ENCODE data around the gene LMCD1. TPM values are rescaled to one million over a fixed set of nuclear protein-coding genes. Genes with fewer than 3 reads are reported as not detected.
"Not testable (repeated sequence)": the region's sequence is repeated elsewhere in the genome, so short reads cannot be mapped to it uniquely, and the experiment has no call there.

Gene LMCD1
- total and polyA plus RNA-seq, 8 donors, result 67.0 to 86.4 (median 79.6) TPM

DNA sequence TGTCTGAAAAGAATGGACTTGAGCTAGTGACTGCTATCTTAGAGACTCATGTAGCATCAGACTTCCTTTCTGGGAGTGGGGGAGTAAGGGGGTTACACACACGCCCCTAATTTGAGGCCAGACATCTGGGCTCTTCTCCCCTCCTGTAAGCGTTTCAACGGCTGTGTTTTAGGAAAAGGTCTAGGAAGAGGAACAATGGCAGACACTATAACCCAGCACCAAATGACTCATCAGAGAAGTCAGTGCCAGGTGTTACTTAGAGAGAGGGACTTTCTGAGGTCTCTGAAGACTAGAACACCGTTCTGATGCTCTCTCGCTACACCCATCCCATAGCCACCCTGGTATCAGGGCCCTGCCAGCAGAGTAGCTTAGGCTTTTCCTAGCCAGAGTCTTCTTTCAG, 77.5 kb downstream of the LMCD1 start:
- Histone ChIP-seq H3K36me3 (peaks cover 0 to 5% of the 10 kb centered on the region in 2 donors), H3K4me3 (no peak overlapping the region), H3K4me1 (peaks cover 3 to 5% of the 10 kb centered on the region in 2 donors), H3K27me3 (no peaks in the 10 kb centered on the region), H3K9me3 (no peaks in the 10 kb centered on the region), H3K27ac (no peak overlapping the region)
- intact Hi-C loops (cut with DNase I), result no loop called here
- ATAC-seq (no peak), DNase-seq (no peak)
- TF ChIP-seq, protein P1, sequence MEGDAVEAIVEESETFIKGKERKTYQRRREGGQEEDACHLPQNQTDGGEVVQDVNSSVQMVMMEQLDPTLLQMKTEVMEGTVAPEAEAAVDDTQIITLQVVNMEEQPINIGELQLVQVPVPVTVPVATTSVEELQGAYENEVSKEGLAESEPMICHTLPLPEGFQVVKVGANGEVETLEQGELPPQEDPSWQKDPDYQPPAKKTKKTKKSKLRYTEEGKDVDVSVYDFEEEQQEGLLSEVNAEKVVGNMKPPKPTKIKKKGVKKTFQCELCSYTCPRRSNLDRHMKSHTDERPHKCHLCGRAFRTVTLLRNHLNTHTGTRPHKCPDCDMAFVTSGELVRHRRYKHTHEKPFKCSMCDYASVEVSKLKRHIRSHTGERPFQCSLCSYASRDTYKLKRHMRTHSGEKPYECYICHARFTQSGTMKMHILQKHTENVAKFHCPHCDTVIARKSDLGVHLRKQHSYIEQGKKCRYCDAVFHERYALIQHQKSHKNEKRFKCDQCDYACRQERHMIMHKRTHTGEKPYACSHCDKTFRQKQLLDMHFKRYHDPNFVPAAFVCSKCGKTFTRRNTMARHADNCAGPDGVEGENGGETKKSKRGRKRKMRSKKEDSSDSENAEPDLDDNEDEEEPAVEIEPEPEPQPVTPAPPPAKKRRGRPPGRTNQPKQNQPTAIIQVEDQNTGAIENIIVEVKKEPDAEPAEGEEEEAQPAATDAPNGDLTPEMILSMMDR (IDR thresholded peaks at IDR 0.05), result no peak

DNA sequence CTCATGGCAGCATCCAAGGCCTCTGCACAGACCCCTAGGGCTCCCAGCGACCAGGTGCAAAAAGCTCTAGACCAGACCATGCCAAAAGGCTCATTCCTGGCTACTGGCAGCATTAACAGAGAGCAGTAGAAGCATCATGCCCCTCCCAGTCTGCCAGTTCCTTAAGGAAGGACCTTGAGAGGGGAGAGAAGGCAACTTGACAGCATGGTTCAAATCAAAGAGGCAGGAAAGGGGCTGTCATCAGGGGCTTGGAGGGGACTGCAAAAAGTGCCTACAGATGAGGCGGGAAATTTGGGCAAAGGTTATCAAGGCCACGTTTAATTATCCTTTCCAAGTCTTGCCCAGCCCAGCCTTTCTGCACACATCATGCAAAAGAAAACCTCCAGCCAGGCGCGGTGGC, 78.3 kb downstream of the LMCD1 start:
- Histone ChIP-seq H3K4me1 (no peaks in the 10 kb centered on the region), H3K4me3 (no peak overlapping the region), H3K27ac (no peak overlapping the region), H3K9me3 (no peaks in the 10 kb centered on the region), H3K36me3 (no peaks in the 10 kb centered on the region), H3K27me3 (no peaks in the 10 kb centered on the region)
- TF ChIP-seq, protein P1 (IDR thresholded peaks at IDR 0.05), result no peak
- intact Hi-C loops (cut with DNase I), result no loop called here
- DNase-seq, result no peak
- no peak for ATAC-seq

DNA sequence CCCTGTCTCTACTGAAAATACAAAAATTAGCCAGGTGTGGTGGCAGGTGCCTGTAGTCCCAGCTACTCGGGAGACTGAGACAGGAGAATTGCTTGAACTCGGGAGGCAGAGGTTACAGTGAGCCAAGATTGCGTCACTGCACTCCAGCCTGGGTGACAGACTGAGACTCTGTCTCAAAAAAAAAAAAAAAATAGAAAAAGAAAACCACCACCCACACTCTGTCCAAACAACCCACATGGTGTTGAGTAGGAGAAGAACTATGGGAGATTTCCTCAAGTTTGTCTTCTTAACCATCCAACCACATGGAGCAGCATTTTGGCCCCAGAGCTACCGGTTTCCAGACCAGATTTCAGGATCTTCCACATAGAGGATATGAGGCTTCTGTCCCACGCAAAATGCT, 78.8 kb downstream of the LMCD1 start:
- ATAC-seq, H3K27ac ChIP-seq, H3K9me3 ChIP-seq: not testable (repeated sequence)

DNA sequence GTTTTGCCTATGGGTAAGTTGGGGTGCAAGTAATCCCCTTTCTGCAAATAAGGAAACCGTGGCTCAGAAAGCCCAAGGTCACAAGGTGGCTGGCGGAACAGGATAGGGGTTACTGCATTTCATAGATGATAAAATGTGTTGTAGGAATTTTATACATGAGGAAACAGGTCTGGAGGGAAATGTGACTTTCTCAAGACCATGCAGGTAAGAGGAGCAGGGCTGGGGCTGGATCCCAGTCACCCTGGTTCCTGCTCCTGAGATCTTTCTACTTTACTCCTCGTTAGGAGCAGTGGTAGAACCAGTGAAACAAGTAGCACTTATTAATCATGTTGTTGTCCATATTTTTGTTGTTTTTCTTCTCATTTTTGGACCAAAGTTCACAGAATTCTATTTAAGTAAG, 79.8 kb downstream of the LMCD1 start:
- no peaks in the 10 kb centered on the region for H3K36me3 ChIP-seq
- ATAC-seq (peak; percentile 9), DNase-seq (no peak)
- H3K9me3 ChIP-seq, result no peaks in the 10 kb centered on the region
- peak overlapping the region in 1 of 2 donors; percentile 2 for H3K27ac ChIP-seq
- no peaks in the 10 kb centered on the region for H3K4me1 ChIP-seq
- no peaks in the 10 kb centered on the region for H3K27me3 ChIP-seq
- intact Hi-C loops (cut with DNase I), result no loop called here
- TF ChIP-seq, protein P1 (IDR thresholded peaks at IDR 0.05), result no peak
- no peak overlapping the region for H3K4me3 ChIP-seq

More for the DNA sequence above, 78.8 kb downstream of the LMCD1 start:
- H3K36me3 ChIP-seq; H3K4me1 ChIP-seq; H3K4me3 ChIP-seq; DNase-seq; intact Hi-C loops (cut with DNase I); H3K27me3 ChIP-seq: not testable (repeated sequence)

GRCh38 chr3:8581806-8582445, 80.3 kb downstream of the LMCD1 start:
- Histone ChIP-seq H3K27ac (peak overlapping the region in 1 of 2 donors; percentile 43), H3K4me1 (no peaks in the 10 kb centered on the region), H3K4me3 (no peak overlapping the region), H3K27me3 (no peaks in the 10 kb centered on the region), H3K9me3 (no peaks in the 10 kb centered on the region), H3K36me3 (no peaks in the 10 kb centered on the region)
- DNase-seq (peak in 2 of 4 donors; percentile 48 to 52), ATAC-seq (peak; percentile 90)
- TF ChIP-seq, protein P1 (IDR thresholded peaks at IDR 0.05), result no peak
- intact Hi-C loops (cut with DNase I), result no loop called here

- Histone ChIP-seq H3K4me1 (no peaks in the 10 kb centered on the region), H3K9me3 (no peaks in the 10 kb centered on the region), H3K36me3 (no peaks in the 10 kb centered on the region), H3K27ac (no peak overlapping the region), H3K27me3 (no peaks in the 10 kb centered on the region), H3K4me3 (no peak overlapping the region)
- ATAC-seq, result no peak
- TF ChIP-seq, protein P1 (IDR thresholded peaks at IDR 0.05), result no peak
- DNase-seq, result no peak
- intact Hi-C loops (cut with DNase I), result no loop called here
Observed at GRCh38 chr3:8584661-8585060, 83.0 kb downstream of the LMCD1 start.
